ENCODE measurements around the gene ADH1A. TPM values are rescaled to one million over a fixed set of nuclear protein-coding genes. Genes with fewer than 3 reads are reported as not detected.

Gene ADH1A
- total RNA-seq, 2 donors from 2014 or later: 0.99 TPM; not detected in 1

DNA sequence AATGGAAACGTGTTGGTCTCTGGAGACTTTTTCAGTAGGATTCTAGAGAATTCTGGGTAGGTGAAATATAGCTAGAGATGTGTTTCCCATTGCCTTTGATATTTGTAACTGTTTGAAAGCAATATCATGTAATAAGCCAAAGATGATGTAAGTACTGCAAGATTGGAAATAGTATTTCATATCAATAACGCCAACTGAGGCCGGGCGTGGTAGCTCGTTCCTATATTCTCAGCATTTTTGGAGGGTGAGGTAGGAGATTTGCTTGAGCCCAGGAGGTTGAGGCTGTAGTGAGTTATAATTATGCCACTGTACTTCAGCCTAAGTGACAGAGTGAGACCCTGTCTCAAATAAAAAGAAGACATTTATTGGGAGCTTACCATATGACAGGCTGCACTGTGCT, 9.5 kb downstream of the ADH1A start:
- H3K9me3 ChIP-seq: no peaks in the 10 kb centered on the region
- peaks cover 2 to 13% of the 10 kb centered on the region in 2 donors for H3K4me1 ChIP-seq (ENCODE audit: control insufficient read depth in 1 of 2, low read depth in 2 of 2)
- no peaks in the 10 kb centered on the region for H3K36me3 ChIP-seq
- TF ChIP-seq, protein P1, sequence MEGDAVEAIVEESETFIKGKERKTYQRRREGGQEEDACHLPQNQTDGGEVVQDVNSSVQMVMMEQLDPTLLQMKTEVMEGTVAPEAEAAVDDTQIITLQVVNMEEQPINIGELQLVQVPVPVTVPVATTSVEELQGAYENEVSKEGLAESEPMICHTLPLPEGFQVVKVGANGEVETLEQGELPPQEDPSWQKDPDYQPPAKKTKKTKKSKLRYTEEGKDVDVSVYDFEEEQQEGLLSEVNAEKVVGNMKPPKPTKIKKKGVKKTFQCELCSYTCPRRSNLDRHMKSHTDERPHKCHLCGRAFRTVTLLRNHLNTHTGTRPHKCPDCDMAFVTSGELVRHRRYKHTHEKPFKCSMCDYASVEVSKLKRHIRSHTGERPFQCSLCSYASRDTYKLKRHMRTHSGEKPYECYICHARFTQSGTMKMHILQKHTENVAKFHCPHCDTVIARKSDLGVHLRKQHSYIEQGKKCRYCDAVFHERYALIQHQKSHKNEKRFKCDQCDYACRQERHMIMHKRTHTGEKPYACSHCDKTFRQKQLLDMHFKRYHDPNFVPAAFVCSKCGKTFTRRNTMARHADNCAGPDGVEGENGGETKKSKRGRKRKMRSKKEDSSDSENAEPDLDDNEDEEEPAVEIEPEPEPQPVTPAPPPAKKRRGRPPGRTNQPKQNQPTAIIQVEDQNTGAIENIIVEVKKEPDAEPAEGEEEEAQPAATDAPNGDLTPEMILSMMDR (IDR thresholded peaks at IDR 0.05): no peak
- DNase-seq (ENCODE audit: low spot score): no peak
- no peaks in the 10 kb centered on the region for H3K27me3 ChIP-seq (replicated peaks; ENCODE audit: insufficient read depth)
- no peak overlapping the region for H3K27ac ChIP-seq
- no peak overlapping the region for H3K4me3 ChIP-seq
- no peak for ATAC-seq (ENCODE audit: insufficient number of reproducible peaks, low FRiP score, low read depth)

DNA sequence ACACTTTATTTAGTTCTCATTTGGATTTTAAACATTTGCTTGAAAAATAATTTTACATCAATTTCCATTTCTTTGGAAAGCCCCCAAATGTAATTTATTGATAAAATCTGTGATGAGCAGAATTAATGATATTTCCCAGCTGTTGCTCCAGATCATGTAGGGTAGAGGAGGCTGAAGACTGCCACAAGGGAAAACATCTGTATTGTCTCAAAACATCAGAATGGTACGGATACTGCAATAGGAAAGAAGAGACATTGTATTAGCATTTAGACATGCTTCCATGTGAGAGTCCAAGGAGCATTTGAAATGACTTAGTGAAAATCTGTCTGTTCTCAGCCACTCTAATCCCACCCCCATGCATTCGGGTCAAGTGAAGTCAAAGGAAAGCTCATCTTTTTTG, 14.4 kb downstream of the ADH1A start:
- Histone ChIP-seq H3K4me3 (no peak overlapping the region), H3K9me3 (no peaks in the 10 kb centered on the region), H3K27me3 (replicated peaks; ENCODE audit: insufficient read depth) (no peaks in the 10 kb centered on the region), H3K27ac (no peak overlapping the region), H3K4me1 (ENCODE audit: control insufficient read depth in 1 of 2, low read depth in 2 of 2) (no peaks in the 10 kb centered on the region), H3K36me3 (no peaks in the 10 kb centered on the region)
- TF ChIP-seq, protein P1 (IDR thresholded peaks at IDR 0.05): no peak
- ATAC-seq (ENCODE audit: insufficient number of reproducible peaks, low FRiP score, low read depth): no peak
- DNase-seq (ENCODE audit: low spot score): no peak

DNA sequence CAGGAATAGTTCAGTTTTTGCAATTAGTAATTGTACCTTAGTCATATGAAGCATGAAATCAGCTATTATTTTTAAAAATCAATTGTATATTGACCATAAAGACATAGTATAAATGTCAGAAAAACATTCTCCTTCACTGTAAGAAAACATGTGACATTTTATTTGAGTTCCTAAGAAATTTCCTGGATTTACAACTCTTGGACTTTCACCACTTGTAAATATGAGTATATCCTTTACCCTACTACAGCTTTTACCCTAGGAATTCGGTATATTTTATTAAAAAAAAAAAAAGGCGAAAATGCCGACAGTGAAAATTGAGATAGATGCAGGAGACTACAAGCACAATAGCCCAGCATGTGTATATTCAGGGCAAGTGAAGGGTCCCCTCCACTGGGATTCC, 14.9 kb downstream of the ADH1A start:
- DNase-seq (ENCODE audit: low spot score) (no peak), ATAC-seq (ENCODE audit: insufficient number of reproducible peaks, low FRiP score, low read depth) (no peak)
- Histone ChIP-seq H3K9me3 (no peaks in the 10 kb centered on the region), H3K4me3 (no peak overlapping the region), H3K36me3 (no peaks in the 10 kb centered on the region), H3K27ac (no peak overlapping the region), H3K4me1 (ENCODE audit: control insufficient read depth in 1 of 2, low read depth in 2 of 2) (no peaks in the 10 kb centered on the region), H3K27me3 (replicated peaks; ENCODE audit: insufficient read depth) (no peaks in the 10 kb centered on the region)
- TF ChIP-seq, protein P1 (IDR thresholded peaks at IDR 0.05): no peak

DNA sequence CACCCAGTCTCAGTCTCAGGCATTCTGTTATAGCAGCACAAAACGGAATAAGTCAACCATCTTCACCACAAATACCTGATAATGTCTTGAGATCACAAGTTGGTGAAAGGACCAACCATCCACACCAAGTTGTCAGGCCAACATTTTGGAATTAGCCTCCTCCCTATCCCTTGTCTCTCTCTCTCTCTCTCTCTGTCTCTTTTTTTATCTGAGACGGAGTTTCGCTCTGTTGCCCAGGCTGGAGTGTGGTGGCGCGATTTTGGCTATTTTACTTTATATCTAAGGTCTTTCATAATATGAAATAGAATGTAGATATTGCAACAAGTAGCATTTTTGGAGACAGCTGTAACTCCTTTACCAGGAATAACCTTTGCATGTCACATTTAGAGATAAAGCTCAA, 15.7 kb downstream of the ADH1A start:
- Histone ChIP-seq H3K4me3 (no peak overlapping the region), H3K4me1 (ENCODE audit: control insufficient read depth in 1 of 2, low read depth in 2 of 2) (no peaks in the 10 kb centered on the region), H3K9me3 (no peaks in the 10 kb centered on the region), H3K36me3 (no peaks in the 10 kb centered on the region), H3K27me3 (replicated peaks; ENCODE audit: insufficient read depth) (no peaks in the 10 kb centered on the region), H3K27ac (no peak overlapping the region)
- ATAC-seq (ENCODE audit: insufficient number of reproducible peaks, low FRiP score, low read depth): no peak
- no peak for DNase-seq (ENCODE audit: low spot score)
- TF ChIP-seq, protein P1 (IDR thresholded peaks at IDR 0.05): no peak

DNA sequence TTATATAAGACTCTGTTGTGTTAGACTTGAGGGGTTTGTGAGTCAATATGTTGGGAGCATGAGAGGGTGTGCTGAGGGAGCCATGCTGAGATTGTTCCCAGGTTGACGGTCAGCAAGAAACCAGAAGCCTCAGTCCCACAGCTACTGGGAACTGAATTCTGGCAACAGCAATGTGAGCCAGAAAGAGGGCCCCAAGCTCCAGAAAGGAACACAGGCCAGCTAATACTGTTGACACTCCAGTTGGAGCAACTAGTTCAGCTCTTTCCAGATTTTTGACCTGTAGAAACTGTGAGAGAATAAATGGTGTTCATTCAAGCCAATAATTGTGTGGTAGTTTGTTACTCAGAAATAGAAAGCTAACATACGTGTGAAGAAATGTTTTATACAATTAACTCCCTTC, 17.1 kb downstream of the ADH1A start:
- Histone ChIP-seq H3K36me3 (no peaks in the 10 kb centered on the region), H3K27me3 (replicated peaks; ENCODE audit: insufficient read depth) (no peaks in the 10 kb centered on the region), H3K4me1 (ENCODE audit: control insufficient read depth in 1 of 2, low read depth in 2 of 2) (no peaks in the 10 kb centered on the region), H3K9me3 (no peaks in the 10 kb centered on the region), H3K4me3 (no peak overlapping the region), H3K27ac (no peak overlapping the region)
- TF ChIP-seq, protein P1 (IDR thresholded peaks at IDR 0.05): no peak
- DNase-seq (ENCODE audit: low spot score) (no peak), ATAC-seq (ENCODE audit: insufficient number of reproducible peaks, low FRiP score, low read depth) (no peak)

Data from thoracic aorta (tissue), 2 donors.